Activated T-cell treated with anti-CD3 and anti-CD28 coated beads, Interleukin-2, amount 50 U/mL, for 48 hours (primary cell): ENCODE results near the gene JAGN1.
"Not testable (repeated sequence)": the region's sequence is repeated elsewhere in the genome, so short reads cannot be mapped to it uniquely, and the experiment has no call there.

ENCODE experiments used
- DNase-seq, 2 experiments: peaks; one replicate each; pipeline ENCODE4 v3.0.0-alpha.2; 2020

JAGN1 gene

GRCh38 chr3:9869955-9870354 lies 20.5 kb upstream of the JAGN1 start:
- DNase-seq, result no peak

GRCh38 chr3:9870978-9871377 lies 19.4 kb upstream of the JAGN1 start:
- no peak for DNase-seq

GRCh38 chr3:9872067-9872466 lies 18.3 kb upstream of the JAGN1 start:
- not testable (repeated sequence) for DNase-seq

- DNase-seq, result no peak
Measured at GRCh38 chr3:9875448-9875847, 15.0 kb upstream of the JAGN1 start.

GRCh38 chr3:9876255-9876654 lies 14.2 kb upstream of the JAGN1 start:
- not testable (repeated sequence) for DNase-seq

- no peak for DNase-seq
Measured at GRCh38 chr3:9876991-9877390, 13.4 kb upstream of the JAGN1 start.

- DNase-seq, result no peak
Measured at GRCh38 chr3:9878700-9879099, 11.7 kb upstream of the JAGN1 start.

- DNase-seq, result no peak
Measured at GRCh38 chr3:9879830-9880549, 10.4 kb upstream of the JAGN1 start, which contains the start of gene CIDEC. Gene CIDEC (minus strand): TSS chr3:9880253. CDS start chr3:9878486, 1,767 bp downstream.

- no peak for DNase-seq
Measured at GRCh38 chr3:9881441-9881840, 9.0 kb upstream of the JAGN1 start.

GRCh38 chr3:9883706-9884554 lies 6.5 kb upstream of the JAGN1 start:
- no peak for DNase-seq

GRCh38 chr3:9884555-9885165 lies 5.8 kb upstream of the JAGN1 start:
- no peak for DNase-seq

GRCh38 chr3:9886328-9886727 lies 4.1 kb upstream of the JAGN1 start:
- no peak for DNase-seq

- no peak for DNase-seq
Measured at GRCh38 chr3:9887480-9887879, 2.9 kb upstream of the JAGN1 start.

- DNase-seq, result no peak
Measured at GRCh38 chr3:9888540-9888939, 1.9 kb upstream of the JAGN1 start.

- no peak for DNase-seq
Measured at GRCh38 chr3:9889405-9889804, 1.0 kb upstream of the JAGN1 start.

- DNase-seq, result no peak
Measured at GRCh38 chr3:9891072-9891622, 737 bp downstream of the JAGN1 start.

GRCh38 chr3:9893739-9894138 lies 3.3 kb downstream of the JAGN1 start:
- DNase-seq, result no peak

GRCh38 chr3:9895715-9896114 lies 5.3 kb downstream of the JAGN1 start:
- DNase-seq, result not testable (repeated sequence)

- DNase-seq, result not testable (repeated sequence)
Measured at GRCh38 chr3:9896755-9897407, 6.5 kb downstream of the JAGN1 start.

- DNase-seq, result no peak
Measured at GRCh38 chr3:9897408-9898372, 7.3 kb downstream of the JAGN1 start.

- no peak for DNase-seq
Measured at GRCh38 chr3:9898467-9899241, 8.2 kb downstream of the JAGN1 start.
